Parathyroid adenoma (tissue), 2 donors: ENCODE results near the gene DZIP1.
"Not testable (repeated sequence)": the region's sequence is repeated elsewhere in the genome, so short reads cannot be mapped to it uniquely, and the experiment has no call there.

Experiments used
- H2AFZ ChIP-seq: fragments of 300-600 bp; sonication (generic); one replicate; pipeline ENCODE4 v1.7.0; 2017; ENCODE audit warnings: antibody characterized with exemption, mild to moderate bottlenecking
- H3K27ac ChIP-seq: fragments of 300-600 bp; sonication (generic); one replicate; pipeline ENCODE4 v1.7.0; 2017
- H3K27me3 ChIP-seq: fragments of 300-600 bp; sonication (generic); one replicate; pipeline ENCODE4 v1.7.0; 2017; ENCODE audit warnings: low read length; ENCODE audit not compliant: control insufficient read depth, insufficient read depth
- H3K36me3 ChIP-seq: fragments of 300-600 bp; sonication (generic); one replicate; pipeline ENCODE4 v1.7.0; 2017; ENCODE audit warnings: low read length; ENCODE audit not compliant: control insufficient read depth, insufficient read depth
- H3K4me1 ChIP-seq: fragments of 300-600 bp; sonication (generic); one replicate; pipeline ENCODE4 v1.7.0; 2017; ENCODE audit warnings: control low read depth
- H3K4me2 ChIP-seq: fragments of 300-600 bp; sonication (generic); one replicate; pipeline ENCODE4 v1.7.0; 2017; ENCODE audit warnings: low read length
- H3K4me3 ChIP-seq: fragments of 300-600 bp; sonication (generic); one replicate; pipeline ENCODE4 v1.7.0; 2017; ENCODE audit warnings: low read depth, low read length
- H3K79me2 ChIP-seq: fragments of 300-600 bp; sonication (generic); one replicate; pipeline ENCODE4 v1.7.0; 2017; ENCODE audit warnings: control low read depth
- H3K9ac ChIP-seq: fragments of 300-600 bp; sonication (generic); one replicate; pipeline ENCODE4 v1.7.0; 2017; ENCODE audit warnings: mild to moderate bottlenecking
- H3K9me3 ChIP-seq: fragments of 300-600 bp; sonication (generic); one replicate; pipeline ENCODE4 v1.7.0; 2017; ENCODE audit warnings: low read length; ENCODE audit not compliant: control insufficient read depth
- CTCF ChIP-seq: fragments of 300-600 bp; sonication (generic); IDR thresholded peaks from one replicate; pipeline ENCODE4 v1.7.0; 2017; ENCODE audit warnings: antibody characterized with exemption, mild to moderate bottlenecking
- donor health status: primary hyperparathyroidism.

Gene DZIP1, protein sequence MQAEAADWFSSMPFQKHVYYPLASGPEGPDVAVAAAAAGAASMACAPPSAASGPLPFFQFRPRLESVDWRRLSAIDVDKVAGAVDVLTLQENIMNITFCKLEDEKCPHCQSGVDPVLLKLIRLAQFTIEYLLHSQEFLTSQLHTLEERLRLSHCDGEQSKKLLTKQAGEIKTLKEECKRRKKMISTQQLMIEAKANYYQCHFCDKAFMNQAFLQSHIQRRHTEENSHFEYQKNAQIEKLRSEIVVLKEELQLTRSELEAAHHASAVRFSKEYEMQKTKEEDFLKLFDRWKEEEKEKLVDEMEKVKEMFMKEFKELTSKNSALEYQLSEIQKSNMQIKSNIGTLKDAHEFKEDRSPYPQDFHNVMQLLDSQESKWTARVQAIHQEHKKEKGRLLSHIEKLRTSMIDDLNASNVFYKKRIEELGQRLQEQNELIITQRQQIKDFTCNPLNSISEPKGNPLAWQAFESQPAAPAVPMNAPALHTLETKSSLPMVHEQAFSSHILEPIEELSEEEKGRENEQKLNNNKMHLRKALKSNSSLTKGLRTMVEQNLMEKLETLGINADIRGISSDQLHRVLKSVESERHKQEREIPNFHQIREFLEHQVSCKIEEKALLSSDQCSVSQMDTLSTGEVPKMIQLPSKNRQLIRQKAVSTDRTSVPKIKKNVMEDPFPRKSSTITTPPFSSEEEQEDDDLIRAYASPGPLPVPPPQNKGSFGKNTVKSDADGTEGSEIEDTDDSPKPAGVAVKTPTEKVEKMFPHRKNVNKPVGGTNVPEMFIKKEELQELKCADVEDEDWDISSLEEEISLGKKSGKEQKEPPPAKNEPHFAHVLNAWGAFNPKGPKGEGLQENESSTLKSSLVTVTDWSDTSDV

GRCh38 chr13:95644601-95645052 is at the start of gene DZIP1:
DZIP1 (minus strand) TSS chr13:95644706; CDS start chr13:95642029, 2,677 bp downstream.
- Histone ChIP-seq H3K9ac (no peak within 1 kb of the TSS), H3K4me2 (peak within 1 kb of the TSS; percentile 74), H3K27ac (peak within 1 kb of the TSS; percentile 32), H3K27me3 (no peaks in the 10 kb centered on the region), H3K4me1 (no peaks in the 10 kb centered on the region), H3K9me3 (no peaks in the 10 kb centered on the region), H3K36me3 (no peaks in the 10 kb centered on the region), H2AFZ (peak within 1 kb of the TSS; percentile 83), H3K4me3 (peak within 1 kb of the TSS; percentile 8), H3K79me2 (no peaks in the 10 kb centered on the region)
- no peak for TF ChIP-seq CTCF

DNA sequence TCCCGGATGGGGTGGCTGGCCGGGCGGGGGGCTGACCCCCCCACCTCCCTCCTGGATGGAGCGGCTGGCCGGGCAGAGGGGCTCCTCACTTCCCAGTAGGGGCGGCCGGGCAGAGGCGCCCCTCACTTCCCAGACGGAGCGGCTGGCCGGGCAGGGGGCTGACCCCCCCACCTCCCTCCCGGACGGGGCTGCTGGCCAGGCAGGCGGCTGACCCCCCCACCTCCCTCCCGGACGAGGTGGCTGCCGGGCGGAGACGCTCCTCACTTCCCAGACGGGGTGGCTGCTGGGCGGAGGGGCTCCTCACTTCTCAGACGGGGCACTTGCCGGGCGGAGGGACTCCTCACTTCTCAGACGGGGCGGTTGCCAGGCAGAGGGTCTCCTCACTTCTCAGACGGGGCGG is 46.5 kb upstream of the DZIP1 start:
- not testable (repeated sequence) for H3K27ac ChIP-seq

DNA sequence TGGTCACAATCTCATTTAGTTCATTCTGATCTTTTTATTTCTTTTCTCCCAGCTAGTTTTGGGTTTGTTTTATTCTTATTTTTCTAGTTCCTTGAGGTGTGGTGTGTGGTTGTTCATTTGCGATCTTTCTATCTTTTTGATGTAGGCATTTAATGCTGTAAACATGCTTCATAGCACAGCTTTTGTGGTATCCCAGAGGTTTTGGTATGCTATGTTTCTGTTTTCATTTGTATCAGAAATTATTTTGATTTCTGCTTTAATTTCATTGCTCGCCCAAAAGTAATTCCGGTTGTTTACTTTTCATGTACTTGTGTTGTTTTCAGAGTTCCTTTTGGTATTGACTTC is 45.0 kb upstream of the DZIP1 start:
- H2AFZ ChIP-seq = no peak overlapping the region
- peaks cover 24% of the 10 kb centered on the region for H3K79me2 ChIP-seq
- no peak overlapping the region for H3K4me3 ChIP-seq
- H3K27me3 ChIP-seq = no peaks in the 10 kb centered on the region
- no peak overlapping the region for H3K27ac ChIP-seq
- no peak overlapping the region for H3K9ac ChIP-seq
- TF ChIP-seq CTCF = no peak
- no peaks in the 10 kb centered on the region for H3K9me3 ChIP-seq
- H3K36me3 ChIP-seq = no peaks in the 10 kb centered on the region
- H3K4me2 ChIP-seq = no peak overlapping the region
- no peaks in the 10 kb centered on the region for H3K4me1 ChIP-seq

More for the DNA sequence above, 46.5 kb upstream of the DZIP1 start:
- peaks cover 17% of the 10 kb centered on the region for H3K79me2 ChIP-seq
- not testable (repeated sequence) for H3K27me3 ChIP-seq, H3K4me2 ChIP-seq, H3K4me3 ChIP-seq, H3K9ac ChIP-seq, H3K9me3 ChIP-seq, H2AFZ ChIP-seq, H3K4me1 ChIP-seq, H3K36me3 ChIP-seq

- H3K36me3 ChIP-seq, H3K27ac ChIP-seq, H3K9me3 ChIP-seq, H3K9ac ChIP-seq, H2AFZ ChIP-seq, H3K4me2 ChIP-seq, H3K27me3 ChIP-seq, H3K4me1 ChIP-seq, H3K4me3 ChIP-seq: not testable (repeated sequence)
- H3K79me2 ChIP-seq = peaks cover 43% of the 10 kb centered on the region
These were observed 40.5 kb upstream of the DZIP1 start for GRCh38 chr13:95684960-95685359.

- H3K27ac ChIP-seq = no peak overlapping the region
- TF ChIP-seq CTCF = no peak
- no peaks in the 10 kb centered on the region for H3K9me3 ChIP-seq
- H3K4me1 ChIP-seq = no peaks in the 10 kb centered on the region
- H3K9ac ChIP-seq = no peak overlapping the region
- H3K4me2 ChIP-seq = no peak overlapping the region
- no peak overlapping the region for H2AFZ ChIP-seq
- no peaks in the 10 kb centered on the region for H3K27me3 ChIP-seq
- peaks cover 43% of the 10 kb centered on the region for H3K79me2 ChIP-seq
- no peaks in the 10 kb centered on the region for H3K36me3 ChIP-seq
- no peak overlapping the region for H3K4me3 ChIP-seq
These were observed 39.9 kb upstream of the DZIP1 start for GRCh38 chr13:95684418-95684817.
